IPS-NIHi11 (cell line): ENCODE data around the gene CARD19.
"Not testable (repeated sequence)": the region's sequence is repeated elsewhere in the genome, so short reads cannot be mapped to it uniquely, and the experiment has no call there.

Experiments used
- DNase-seq: peaks from one replicate; pipeline ENCODE4 v3.0.0; 2012; ENCODE audit warnings: mixed read lengths, low spot score

Gene CARD19

DNA sequence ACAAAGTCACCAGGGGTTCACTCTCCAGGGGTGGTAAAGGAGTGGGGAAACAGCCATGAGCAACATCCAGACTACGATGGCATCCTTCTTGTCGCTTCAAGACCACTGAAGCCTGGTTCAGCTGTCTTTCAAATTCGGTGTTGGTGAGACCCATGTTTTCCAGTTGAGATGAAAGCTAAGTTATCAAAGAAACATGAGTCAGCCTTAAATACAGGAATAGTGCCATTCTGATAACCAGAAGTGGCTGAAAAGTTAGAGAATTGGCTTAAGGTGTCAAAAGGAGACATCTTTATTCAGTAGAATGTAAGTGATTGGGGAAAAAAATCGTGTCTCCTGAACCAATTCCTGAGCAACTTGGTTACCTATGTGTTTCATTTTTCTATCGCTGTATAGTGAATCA, 7.0 kb upstream of the CARD19 start:
- DNase-seq: no peak

DNA sequence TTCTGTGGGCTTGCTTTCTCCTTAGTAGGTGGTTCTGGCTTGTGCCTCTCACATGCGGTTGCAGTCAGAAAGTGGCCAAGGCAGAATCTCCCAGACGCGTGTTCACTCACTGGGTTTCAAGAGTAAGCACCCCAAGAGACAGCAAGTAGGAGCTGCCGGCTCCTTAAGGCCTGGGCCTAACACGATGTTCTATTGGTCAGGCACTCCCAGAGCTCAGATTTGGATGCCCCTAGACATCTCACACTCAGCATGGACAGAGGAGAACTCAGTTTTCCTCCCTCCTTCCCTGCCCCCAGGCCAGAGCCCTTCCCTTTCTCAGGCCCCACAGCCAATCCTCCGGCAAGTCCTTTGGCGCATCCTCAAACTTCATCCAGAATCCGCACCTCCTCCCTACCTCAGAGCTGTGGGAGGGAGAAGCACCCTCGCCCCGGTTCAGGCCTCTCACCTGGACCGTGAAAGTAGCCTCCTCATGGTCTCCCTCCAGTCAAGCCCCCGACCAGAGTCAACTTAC, 6.5 kb upstream of the CARD19 start:
- DNase-seq: peak; percentile 2

DNA sequence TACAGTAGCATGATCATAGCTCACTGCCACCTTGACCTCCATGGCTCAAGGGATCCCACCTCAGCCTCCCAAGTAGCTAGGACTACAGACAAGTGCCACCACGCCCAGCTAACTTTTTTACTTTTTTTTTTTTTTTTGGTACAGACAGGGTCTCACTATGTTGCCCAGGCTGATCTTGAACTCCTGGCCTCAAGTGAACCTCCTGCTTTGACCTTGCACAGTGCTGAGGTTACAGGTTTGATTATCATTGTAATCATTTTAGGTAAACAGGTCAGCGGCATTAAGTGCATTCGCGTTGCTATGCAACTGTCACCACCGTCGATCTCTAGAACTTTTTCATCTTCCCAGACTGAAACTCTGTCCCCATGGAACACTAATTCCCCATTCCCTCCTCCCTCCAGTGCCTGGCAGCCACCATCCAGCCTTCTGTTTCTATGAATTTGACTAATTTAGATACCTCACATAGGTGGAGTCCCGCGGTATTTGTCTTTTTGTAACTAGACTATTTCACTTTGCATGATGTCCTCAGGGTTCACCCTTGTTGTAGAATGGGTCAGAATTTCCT, 5.8 kb upstream of the CARD19 start:
- DNase-seq: no peak

DNA sequence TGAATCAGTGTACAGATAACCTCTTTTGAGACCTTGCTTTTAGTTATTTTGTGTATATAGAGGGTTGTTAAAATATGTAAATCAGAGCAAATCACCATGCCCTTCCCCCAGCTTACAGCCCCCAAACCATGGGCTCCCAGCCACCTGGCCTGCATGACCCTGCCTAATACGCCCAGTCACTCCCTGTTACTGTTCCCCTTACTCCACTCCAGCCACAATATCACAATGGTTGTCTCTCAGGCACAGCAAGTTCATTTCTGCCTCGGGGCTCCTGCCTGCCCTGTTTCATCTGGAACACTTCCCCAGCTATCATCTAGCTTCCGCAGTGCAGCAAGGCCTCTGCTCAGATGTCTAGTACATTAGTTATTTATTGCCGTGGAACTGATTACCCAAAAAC, 5.0 kb upstream of the CARD19 start:
- DNase-seq: no peak

DNA sequence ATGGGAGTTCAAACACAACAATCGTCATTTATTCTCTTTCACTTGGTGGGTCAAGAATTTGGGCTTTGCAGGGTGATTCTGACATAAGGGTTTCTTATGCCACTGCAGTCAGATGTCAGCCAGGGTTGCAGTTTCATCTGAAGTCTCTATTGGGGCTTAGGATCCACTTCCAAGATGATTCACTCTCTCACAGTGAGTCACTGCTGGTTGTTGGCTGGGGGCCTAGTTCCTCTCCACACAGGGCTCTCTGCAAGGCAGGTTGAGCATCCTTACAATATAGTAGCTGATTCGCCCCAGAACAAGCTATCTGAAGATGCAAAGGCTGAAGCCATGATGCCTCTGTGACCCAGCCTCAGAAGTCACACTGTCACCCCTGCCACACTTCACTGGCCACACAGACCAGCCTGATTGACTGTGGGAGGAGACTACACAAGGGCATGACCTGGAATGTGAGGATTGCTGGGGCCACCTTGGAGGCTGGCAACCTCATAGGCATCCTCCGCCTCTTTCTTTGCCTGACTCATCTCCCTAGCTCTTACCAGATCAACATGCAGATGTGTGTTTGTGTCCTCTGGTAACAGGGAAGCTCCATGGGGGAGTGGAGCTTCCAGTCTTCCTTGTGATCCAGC, 4.5 kb upstream of the CARD19 start:
- DNase-seq: peak; percentile 0

DNA sequence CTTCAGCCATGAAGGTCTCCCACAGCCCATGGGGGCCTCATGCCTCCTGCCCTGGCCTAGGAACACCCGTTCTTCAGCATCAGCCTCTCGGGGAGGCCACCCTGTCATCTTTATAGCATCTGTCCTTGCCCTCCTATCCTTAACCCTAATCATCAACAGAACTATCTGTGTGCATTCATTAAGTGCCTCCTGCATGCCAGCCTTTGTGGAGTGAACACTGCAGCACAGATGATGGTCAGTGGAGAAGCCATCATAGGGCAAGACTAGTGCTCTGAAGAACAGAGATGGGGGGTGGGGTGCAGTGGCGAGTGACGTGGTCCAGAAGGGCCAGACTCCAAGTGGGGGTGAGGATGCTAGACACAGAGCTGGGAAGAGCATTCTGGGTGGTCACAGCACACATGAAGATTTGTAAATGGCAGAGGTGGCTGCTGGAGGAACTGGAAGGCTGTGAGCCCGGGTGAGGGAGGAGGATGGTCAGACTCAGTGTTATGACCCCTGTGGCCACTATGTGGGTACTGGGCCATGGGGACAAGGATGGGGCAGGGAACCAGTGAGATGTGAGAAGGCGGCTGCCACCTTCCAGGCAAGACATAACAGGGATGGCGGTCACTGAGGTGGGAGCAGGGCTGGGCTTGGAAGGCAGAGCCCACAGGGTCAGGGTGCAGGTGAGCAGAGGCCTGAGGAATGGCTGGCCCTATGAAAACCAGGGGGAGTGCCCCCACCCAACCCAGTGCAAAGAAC, 3.6 kb upstream of the CARD19 start:
- DNase-seq: no peak

DNA sequence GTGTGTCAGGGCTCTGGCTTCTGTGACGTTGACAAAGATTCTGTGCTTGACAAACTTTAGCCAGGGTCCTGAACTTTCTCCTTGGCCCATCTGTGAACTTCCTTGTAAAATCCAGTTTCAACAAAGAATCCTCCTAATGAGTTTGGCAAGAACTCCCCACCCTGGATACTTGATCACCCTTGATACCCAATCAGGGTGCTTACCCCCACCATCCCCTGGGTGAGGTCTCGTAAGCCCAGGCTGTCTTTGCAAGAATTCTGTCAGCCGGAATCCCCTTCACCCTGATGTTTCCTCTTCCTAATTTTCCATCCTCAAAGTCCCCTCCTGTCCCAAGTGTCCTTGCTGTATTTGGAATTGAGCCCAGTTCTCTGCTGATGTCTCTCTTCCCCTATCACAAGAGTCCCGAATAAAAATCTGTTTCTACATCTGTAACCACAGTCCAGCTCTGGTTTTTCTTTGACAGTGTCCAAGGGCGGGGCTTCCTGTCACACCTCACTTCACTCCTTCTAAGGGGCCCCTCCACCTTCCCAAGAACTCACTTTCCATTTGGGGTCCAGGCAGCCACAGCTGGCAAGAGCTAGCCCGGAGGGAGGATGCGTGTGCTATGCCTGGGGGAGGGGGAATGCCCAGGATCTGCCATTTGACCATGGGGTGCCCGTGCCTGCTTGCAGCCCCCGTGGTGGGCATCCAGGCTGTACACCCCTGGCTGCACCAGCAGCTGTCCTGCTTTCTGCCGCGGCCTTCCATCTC, 2.7 kb upstream of the CARD19 start:
- peak; percentile 1 for DNase-seq

DNA sequence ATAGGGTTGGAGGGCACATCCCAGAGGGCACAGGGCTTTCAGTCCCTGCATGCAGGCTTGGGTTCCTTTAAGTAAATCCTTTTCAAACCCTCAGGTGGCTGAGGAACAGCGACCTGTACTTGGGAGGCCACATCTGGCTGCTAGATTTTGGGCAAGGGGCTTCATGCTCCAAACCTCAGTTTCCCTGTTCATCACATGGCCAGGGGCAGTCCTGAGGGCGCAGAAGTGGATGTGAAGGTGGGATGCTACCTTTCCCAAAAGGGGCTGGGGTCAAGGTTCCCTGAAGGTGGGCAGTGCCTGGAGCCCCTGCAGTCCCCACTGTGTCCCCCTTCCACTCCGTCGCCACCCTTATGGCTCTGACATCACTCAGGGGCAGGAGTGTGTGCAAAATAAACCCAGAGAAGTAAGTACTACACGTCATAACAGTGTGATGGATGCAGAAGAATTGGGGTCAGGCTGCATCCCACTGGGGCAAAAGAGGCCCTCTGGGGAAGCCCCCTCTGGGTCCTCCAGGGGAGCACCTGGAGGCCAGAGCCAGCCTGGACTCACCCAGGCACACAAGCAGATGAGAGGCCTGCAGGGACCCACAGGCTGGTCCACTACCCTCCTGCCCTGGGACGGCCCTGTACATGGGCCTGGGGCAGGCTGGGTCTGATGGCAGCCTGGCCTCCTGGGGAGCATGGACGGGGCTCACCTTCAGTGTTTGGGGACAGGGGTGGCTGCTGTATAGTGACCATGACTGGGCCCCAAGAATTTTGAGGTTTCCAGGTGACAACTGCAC, 1.9 kb upstream of the CARD19 start:
- no peak for DNase-seq

DNA sequence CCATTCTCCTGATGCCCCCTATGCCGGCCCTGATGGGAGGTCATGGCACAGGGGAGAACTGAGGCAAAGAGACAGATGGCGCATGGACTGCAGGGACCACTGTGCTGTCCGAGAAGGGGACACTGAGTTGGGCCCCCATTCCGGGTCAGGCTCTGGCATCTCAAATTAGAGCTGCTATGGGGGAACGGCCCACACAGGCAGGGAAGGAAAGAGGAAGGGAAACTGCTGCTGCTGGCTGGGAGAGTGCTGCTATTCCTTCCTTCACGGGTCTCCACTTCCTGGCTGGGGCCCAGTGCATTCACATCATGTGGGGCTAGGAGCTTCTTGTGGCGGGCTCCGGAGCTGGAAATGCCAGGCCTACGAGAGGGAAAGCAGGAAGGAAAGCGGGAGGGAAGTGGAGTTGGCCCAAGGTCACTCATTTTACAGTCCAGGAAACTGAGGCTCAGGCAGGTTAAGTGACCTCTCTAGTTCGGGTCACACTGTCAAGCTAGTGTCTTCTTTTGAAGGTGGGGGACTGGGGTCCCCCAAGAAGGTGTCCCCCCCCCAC, 1.3 kb upstream of the CARD19 start:
- no peak for DNase-seq

DNA sequence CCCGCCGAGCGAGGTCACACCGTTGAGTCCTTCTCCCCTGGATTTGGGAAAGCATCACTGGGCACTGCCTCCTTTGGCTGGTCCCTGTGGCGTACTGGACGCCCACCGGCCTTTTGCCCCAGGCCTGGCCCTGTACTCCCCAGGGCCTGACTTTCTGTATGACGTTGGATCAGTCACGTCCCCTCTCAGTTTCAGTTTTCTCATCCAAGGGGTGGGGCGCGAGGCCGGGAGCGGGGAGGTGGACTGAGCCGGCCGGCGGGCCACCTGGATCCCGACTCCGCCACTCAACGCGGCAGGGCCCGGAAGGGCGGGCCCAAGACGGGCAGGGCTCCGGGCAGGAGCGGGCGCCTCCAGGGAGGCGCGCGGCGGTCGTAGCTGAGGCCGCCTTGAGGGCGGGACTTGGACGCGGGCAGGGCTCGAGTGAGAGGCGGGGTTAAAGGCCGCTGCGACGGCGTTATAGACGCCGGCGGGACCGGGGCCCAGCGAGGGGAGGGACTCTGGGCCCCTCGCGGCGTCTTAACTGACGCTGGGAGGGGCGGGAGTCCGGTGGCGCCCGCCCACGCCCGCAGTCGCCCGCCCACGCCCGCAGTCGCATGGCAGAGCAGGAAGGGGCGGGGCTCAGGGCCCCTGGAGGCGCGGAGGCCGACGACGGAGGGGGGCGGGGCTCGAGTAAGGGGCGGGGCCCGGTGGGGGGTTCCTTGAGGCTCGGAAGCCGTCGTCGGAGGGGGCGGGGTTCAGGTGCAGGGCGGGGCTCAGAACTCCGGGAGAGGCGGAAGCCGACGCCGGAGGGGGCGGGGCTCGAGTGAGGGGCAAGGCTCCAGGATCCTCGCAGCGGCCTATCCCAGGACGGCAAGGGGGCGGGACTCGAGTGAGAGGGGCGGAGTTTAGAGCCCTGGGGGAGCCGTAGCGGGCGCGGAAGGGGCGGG, 549 bp upstream of the CARD19 start:
- peak; percentile 98 for DNase-seq

DNA sequence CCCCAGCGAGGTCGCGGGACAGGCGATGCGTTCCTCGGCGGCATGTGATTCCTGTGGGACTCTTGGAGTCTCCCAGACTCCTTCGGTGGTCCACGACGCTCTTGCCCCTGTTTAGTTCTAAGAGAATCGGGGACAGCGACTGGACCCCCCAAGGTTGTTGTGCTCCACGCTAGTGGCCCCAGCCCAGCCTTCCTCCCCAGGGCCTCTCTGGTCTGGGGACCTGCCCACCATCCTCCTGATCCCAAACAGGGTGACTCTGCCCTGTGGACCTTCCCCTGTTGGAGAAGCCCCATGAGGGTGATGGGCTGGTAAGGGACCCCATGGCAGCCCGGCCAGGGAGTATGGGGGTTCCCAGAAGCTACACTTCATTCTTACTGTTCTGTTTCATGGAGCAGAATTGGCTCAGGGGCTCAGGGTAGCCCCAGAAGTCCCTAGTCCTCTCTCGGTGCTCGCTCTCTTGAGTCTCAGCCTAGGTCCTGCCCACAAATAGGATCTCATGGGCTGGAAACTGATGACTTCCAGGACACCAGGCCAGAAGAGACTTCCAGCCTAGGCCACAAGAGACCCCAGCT, 880 bp downstream of the CARD19 start:
- no peak for DNase-seq

DNA sequence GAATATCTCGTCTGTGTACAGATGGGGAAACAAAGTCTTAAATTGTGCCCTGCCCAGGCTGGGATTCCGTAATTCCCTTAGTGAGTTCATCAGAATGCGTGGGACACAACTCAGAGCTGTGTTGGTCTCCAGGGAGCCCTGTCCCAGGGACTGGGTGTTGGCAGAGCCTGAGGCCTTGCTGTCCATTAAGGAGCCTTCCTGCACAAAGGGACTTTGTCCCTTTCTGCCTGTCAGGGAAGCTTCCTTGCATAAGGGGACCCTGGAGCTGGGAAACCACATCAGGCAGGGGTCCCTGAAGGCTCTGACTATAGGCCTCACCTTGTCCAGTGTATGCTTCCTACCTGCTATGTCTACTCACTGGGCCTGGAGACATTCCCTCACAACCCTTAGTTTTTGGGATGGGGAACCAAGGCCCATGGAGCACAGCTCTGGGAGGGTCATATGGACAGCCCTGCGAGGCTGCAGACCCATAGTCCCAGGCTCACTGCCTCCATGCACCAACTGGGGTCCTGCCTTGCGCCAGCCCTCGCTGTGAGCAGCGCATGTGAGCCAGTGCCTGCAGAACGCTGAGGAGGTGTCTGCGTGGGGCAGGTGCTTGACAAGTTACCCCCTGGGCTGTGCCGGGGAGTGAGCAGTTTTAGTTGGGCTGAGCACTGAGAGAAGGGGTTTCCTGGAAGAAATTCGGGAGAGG, 1.6 kb downstream of the CARD19 start:
- peak; percentile 1 for DNase-seq

DNA sequence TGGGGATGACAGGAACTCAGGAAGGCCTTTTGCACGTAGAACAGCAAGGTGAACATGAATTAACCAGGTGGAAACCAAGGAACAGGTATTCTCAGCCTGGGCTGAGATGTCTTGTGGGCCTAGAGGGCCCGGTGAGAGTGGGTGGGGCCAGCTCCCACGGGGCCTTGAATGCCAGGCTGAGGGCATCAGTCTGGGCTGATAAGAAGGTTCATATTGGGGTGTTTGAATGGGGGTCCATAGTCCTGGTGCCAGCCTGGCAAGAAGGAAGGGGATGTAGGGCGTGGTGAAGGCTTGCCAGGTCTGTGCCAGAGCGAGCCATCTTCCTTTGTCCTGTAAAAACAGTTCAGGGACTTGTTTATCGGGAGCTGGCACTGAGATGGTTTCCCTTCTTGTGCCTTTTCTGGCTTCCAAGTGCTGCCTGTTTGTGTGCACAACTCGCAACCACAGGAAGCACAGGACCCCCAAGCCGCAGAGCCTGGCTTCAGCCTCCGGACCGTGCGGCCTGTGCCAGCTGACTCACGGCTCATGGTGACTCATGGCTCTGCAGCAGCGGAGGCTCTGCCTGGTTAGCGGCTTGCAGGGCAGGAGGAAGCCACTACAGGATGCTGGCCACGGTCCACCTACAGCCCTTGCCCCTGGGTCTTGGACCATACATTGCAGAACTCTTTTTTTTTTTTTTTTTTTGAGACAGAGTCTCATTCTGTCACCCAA, 2.4 kb downstream of the CARD19 start:
- peak; percentile 23 for DNase-seq

DNA sequence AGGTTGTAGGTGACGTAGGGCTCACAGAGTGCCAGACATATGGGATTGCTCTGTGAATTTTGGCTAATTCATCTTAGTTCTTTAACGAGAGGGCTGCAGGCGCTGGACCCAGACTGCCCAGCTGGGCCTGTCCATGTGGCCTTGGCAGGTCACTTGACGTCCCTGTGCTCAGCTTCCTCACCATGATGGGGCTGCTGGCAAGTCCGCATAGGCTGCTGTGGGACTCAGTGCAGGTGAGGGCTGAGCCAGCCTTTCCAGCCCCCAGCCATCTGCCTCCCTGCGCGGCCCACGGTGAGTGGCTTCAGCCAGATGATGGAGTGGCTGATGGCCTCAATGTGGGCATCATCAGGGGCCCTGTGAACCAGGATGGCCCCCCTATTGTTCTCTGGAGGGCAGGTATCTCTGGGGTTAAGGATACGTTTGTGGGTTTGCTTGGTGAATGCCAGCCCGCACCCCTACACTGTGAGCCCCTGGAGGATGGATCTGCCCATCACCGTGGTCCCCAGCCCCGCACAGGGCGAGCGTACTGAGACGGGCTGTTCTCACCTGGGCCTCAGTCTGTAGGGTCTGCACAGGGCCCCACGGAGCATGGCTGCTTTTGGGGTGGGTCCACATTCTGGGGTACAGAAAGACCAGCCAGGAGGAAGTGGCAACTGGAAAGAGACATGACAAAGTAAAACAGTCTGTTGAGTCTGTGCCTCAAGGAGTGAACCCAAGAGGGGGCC, 3.7 kb downstream of the CARD19 start:
- DNase-seq: peak; percentile 1

DNA sequence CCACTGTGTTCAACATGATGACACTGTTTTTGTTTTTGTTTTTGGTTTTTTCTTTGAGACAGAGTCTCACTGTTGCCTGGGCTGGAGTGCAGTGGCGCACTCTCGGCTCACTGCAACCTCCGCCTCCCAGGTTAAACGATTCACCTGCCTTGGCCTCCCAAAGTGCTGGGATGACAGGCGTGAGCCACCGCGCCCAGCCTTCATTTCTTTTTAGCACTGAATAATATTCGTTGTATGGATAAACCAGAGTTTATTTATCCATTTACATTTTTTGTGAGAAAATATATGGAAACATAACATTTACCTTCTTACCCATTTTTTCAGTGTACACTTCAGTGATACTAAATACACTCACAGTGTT, 4.2 kb downstream of the CARD19 start:
- no peak for DNase-seq

DNA sequence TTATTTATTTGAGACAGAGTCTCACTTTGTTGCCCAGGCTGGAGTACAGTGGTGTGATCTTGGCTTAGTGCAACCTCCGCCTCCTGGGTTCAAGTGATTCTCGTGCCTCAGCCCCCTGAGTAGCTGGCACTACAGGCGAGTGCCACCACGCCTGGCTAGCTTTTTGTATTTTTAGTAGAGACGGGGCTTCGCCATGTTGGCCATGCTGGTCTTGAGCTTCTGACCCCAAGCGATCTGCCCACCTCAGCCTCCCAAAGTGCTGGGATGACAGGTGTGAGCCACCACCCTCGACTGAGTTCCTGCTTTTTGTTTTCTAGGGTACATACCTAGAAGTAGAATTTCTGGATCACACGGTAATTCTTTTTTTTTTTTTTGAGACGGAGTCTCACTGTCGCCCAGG, 5.1 kb downstream of the CARD19 start:
- DNase-seq: not testable (repeated sequence)

DNA sequence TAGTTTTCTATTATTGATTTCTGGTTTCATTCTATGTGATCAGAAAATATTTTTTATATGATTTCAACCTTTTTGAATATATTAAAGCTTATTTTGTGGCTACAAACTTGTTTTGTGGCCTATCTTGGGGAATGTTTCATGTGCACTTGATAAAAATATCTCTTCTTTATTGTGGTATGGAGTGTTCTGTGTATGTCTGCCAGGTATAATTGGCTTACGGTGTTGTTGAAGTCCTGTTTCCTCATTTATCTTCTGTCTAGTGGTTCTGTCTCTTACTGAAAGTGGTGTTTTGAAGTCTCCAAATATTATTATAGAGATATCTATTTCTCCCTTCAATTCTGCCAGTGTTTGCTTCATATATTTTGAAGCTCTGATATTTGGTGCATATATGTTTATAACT, 9.6 kb downstream of the CARD19 start:
- no peak for DNase-seq

DNA sequence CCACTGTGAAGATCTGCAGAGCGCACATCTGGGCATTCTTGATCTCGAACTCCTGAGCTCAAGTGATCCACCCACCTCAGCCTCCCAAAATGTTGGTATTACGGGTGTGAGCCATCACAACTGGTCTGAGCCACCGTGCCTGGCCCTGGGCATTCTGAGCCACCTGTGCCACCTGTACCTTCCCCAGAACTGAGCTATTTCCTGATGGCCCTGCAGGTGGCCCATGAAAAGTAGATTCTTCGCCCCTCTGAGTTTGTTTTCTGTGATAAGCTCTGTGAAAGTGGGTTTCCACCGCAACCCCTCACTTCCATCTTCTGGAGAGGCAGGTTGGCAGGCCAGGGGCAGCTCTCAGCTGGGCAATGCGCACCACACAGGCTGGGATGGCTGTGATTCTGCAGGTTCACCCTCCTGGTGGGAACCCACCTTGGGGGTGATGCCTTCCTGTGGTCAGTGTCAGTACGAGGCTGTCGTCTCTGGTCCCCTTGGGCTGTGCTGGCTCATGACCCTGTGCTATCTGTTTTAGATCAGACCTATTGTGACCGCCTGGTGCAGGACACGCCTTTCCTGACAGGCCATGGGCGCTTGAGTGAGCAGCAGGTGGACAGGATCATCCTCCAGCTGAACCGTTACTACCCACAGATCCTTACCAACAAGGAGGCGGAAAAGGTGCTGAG, 11.3 kb downstream of the CARD19 start:
- peak; percentile 0 for DNase-seq
